ENCODE measurements around the gene GARIN5A. TPM values are rescaled to one million over a fixed set of nuclear protein-coding genes. Genes with fewer than 3 reads are reported as not detected.
A peak's percentile ranks its signal among the peaks of the same experiment; 100 is the strongest.

Gene GARIN5A
- total and polyA plus RNA-seq, 9 of the 15 experiments (the other 6 are each of a cell fraction or from before 2014, with no cell fraction given) = 0.10 to 0.82 (median 0.23) TPM; not detected in 2

GRCh38 chr19:50453243-50453642 is 23.4 kb downstream of the GARIN5A start:
- no peaks in the 10 kb centered on the region for H4K20me1 ChIP-seq (replicated peaks; ENCODE audit: control insufficient read depth, insufficient read depth, low read length)
- no peak overlapping the region for H3K4me2 ChIP-seq (ENCODE audit: insufficient read depth, low read length)
- BruUV-seq (replicated peaks) = no TSS peak
- no peaks in the 10 kb centered on the region for H3K9me1 ChIP-seq (ENCODE audit: control insufficient read depth, insufficient read depth, low read length)
- no peaks in the 10 kb centered on the region for H3K9me3 ChIP-seq (replicated peaks; ENCODE audit: control insufficient read depth, insufficient read depth, low read depth, low read length)
- intact Hi-C loops (cut with micrococcal nuclease) = no loop called here
- no peak overlapping the region for H3K4me3 ChIP-seq
- TF ChIP-seq BCOR (IDR thresholded peaks at IDR 0.05) (peak; percentile 68), TCFL5 (CRISPR knock-in tag; conservative IDR thresholded peaks at IDR 0.05) (no peak), ZFP36 (IDR thresholded peaks at IDR 0.05; ENCODE audit: low read depth, low read length, partially characterized antibody) (peak; percentile 96), SMARCA5 (IDR thresholded peaks at IDR 0.05) (peak; percentile 54; the same call in 1 of the 2 replicates), RBM25 (IDR thresholded peaks at IDR 0.05; ENCODE audit: low read depth, low read length, severe bottlenecking) (peak; percentile 48)
- ChIA-PET POLR2A (interaction anchor here (0.8 kb wide), 1 partner anchor 79 kb away, joined by 3 read pairs; no protein-coding TSS in a partner anchor), CTCF (ENCODE audit: low intra/inter-chr PET ratio) (no interaction called here)
- H3K27ac ChIP-seq (ENCODE audit: extremely low read depth, low read depth, low read length) = no peak overlapping the region
- H3K36me3 ChIP-seq (ENCODE audit: control insufficient read depth, insufficient read depth, low read length) = no peaks in the 10 kb centered on the region
- in situ Hi-C loops (cut with MboI) = no loop called here
- no peak overlapping the region for H3K9ac ChIP-seq (ENCODE audit: insufficient read depth in 1 of 2, low read depth in 2 of 2, low read length in 2 of 2)
- H3K27me3 ChIP-seq (ENCODE audit: control insufficient read depth in 2 of 2, insufficient read depth in 2 of 2, low read length in 2 of 2) = peaks cover 11 to 23% of the 10 kb centered on the region in 2 experiments; a peak in 4 of 5 replicates
- peaks cover 0 to 12% of the 10 kb centered on the region in 2 experiments; a peak in 2 of 5 replicates for H3K4me1 ChIP-seq (replicated peaks in 1 of 2; ENCODE audit: control insufficient read depth in 2 of 2, insufficient read depth in 2 of 2, low read length in 2 of 2)
- WGBS (ENCODE audit: insufficient coverage, low coverage, missing lambda C conversion rate) = 57% methylated on average over 3 of the region's 3 CpGs
- no peaks in the 10 kb centered on the region for H3K79me2 ChIP-seq (ENCODE audit: control insufficient read depth, insufficient read depth, low read length)
- ATAC-seq (no peak), FAIRE-seq (no peak), DNase-seq (ENCODE audit: extremely low read depth in 1 of 4, low spot score in 3 of 4) (no peak)
- no peak overlapping the region for H2AFZ ChIP-seq (ENCODE audit: low read depth, low read length)

- WGBS (ENCODE audit: insufficient coverage, low coverage, missing lambda C conversion rate) = no CpG with 5 or more reads among the region's 13 CpGs
- ATAC-seq = no peak
- H3K4me1 ChIP-seq (replicated peaks in 1 of 2; ENCODE audit: control insufficient read depth in 2 of 2, insufficient read depth in 2 of 2, low read length in 2 of 2) = peaks cover 0 to 11% of the 10 kb centered on the region in 2 experiments; a peak in 2 of 5 replicates
- FAIRE-seq = no peak
- H3K4me3 ChIP-seq = no peak overlapping the region
- H4K20me1 ChIP-seq (replicated peaks; ENCODE audit: control insufficient read depth, insufficient read depth, low read length) = no peaks in the 10 kb centered on the region
- no peaks in the 10 kb centered on the region for H3K9me1 ChIP-seq (ENCODE audit: control insufficient read depth, insufficient read depth, low read length)
- no peaks in the 10 kb centered on the region for H3K79me2 ChIP-seq (ENCODE audit: control insufficient read depth, insufficient read depth, low read length)
- intact Hi-C loops (cut with micrococcal nuclease) = no loop called here
- H3K36me3 ChIP-seq (ENCODE audit: control insufficient read depth, insufficient read depth, low read length) = no peaks in the 10 kb centered on the region
- no peak overlapping the region for H3K27ac ChIP-seq (ENCODE audit: extremely low read depth, low read depth, low read length)
- peak overlapping the region in 1 of 2 experiments; percentile 78; a peak in 2 of 4 replicates for H3K9ac ChIP-seq (ENCODE audit: insufficient read depth in 1 of 2, low read depth in 2 of 2, low read length in 2 of 2)
- POLR2A ChIA-PET = interaction anchor here (1.2 kb wide), 1 partner anchor 23 kb away, joined by 5 read pairs; no protein-coding TSS in a partner anchor
- H3K27me3 ChIP-seq (ENCODE audit: control insufficient read depth in 2 of 2, insufficient read depth in 2 of 2, low read length in 2 of 2) = peaks cover 6 to 12% of the 10 kb centered on the region in 2 experiments; a peak in 3 of 5 replicates
- H3K4me2 ChIP-seq (ENCODE audit: insufficient read depth, low read length) = no peak overlapping the region
- no peak overlapping the region for H2AFZ ChIP-seq (ENCODE audit: low read depth, low read length)
- CTCF ChIA-PET (ENCODE audit: low intra/inter-chr PET ratio) = no interaction called here
- in situ Hi-C loops (cut with MboI) = no loop called here
- H3K9me3 ChIP-seq (replicated peaks; ENCODE audit: control insufficient read depth, insufficient read depth, low read depth, low read length) = no peaks in the 10 kb centered on the region
- peak in 1 of 4 experiments; percentile 44 for DNase-seq (ENCODE audit: extremely low read depth in 1 of 4, low spot score in 3 of 4)
- BruUV-seq (replicated peaks) = no TSS peak
- no peak for TF ChIP-seq CBFB (CRISPR knock-in tag; IDR thresholded peaks at IDR 0.05)
- TF ChIP-seq ZNF263 (CRISPR knock-in tag; IDR thresholded peaks at IDR 0.05; ENCODE audit: borderline replicate concordance) = peak; percentile 81; the same call in 1 of the 2 replicates
Observed at GRCh38 chr19:50451223-50451534, 25.5 kb downstream of the GARIN5A start.
